Lung (tissue), 12 donors: Measurements from ENCODE around the gene PCBP4. TPM values are rescaled to one million over a fixed set of nuclear protein-coding genes. Genes with fewer than 3 reads are reported as not detected.
A peak's percentile ranks its signal among the peaks of the same experiment; 100 is the strongest.

Source experiments
- ATAC-seq: fragments of 200-7000 bp; cut with Tn5 transposase; one replicate; pipeline ENCODE4 v1.9.1; 2020; ENCODE audit warnings: moderate number of reproducible peaks; ENCODE audit not compliant: insufficient read depth, low FRiP score
- DNase-seq, 3 donors: peaks; one replicate each; pipeline ENCODE4 v3.0.0-alpha.2; 2013 to 2017
- H3K27ac ChIP-seq, 2 donors: one replicate each; pipeline ENCODE4 v1.5.1; 2013; ENCODE audit warnings: mild to moderate bottlenecking in 2 of 2, moderate library complexity in 2 of 2, control low read depth in 1 of 2, inconsistent platforms in 1 of 2, low read depth in 1 of 2, low read length in 1 of 2
- H3K27me3 ChIP-seq, 3 donors: one replicate each; pipeline ENCODE4 v1.5.1; 2013; ENCODE audit warnings: low read length in 2 of 3; ENCODE audit not compliant: control insufficient read depth in 3 of 3, insufficient read depth in 3 of 3
- H3K36me3 ChIP-seq, 4 donors: one replicate each; pipeline ENCODE4 v1.5.1; 2013; ENCODE audit warnings: low read length in 4 of 4, mild to moderate bottlenecking in 1 of 4, moderate library complexity in 1 of 4; ENCODE audit not compliant: control insufficient read depth in 4 of 4, insufficient read depth in 4 of 4
- H3K4me1 ChIP-seq, 5 donors: one replicate each; pipeline ENCODE4 v1.5.1; 2013; ENCODE audit warnings: low read length in 5 of 5, mild to moderate bottlenecking in 2 of 5, moderate library complexity in 1 of 5; ENCODE audit not compliant: control insufficient read depth in 5 of 5, insufficient read depth in 5 of 5
- H3K4me3 ChIP-seq: one replicate; pipeline ENCODE4 v1.5.1; 2013; ENCODE audit warnings: mild to moderate bottlenecking, control low read depth, moderate library complexity
- H3K9ac ChIP-seq, 2 donors: one replicate each; pipeline ENCODE4 v1.5.1; 2013; ENCODE audit warnings: low read length in 2 of 2, control low read depth in 1 of 2; ENCODE audit not compliant: insufficient read depth in 1 of 2
- H3K9me3 ChIP-seq, 4 donors: one replicate each; pipeline ENCODE4 v1.5.1; 2013; ENCODE audit warnings: low read length in 3 of 4, mild to moderate bottlenecking in 1 of 4, moderate library complexity in 1 of 4; ENCODE audit not compliant: control insufficient read depth in 4 of 4, insufficient read depth in 3 of 4
- CTCF ChIP-seq: IDR thresholded peaks from 2 replicates; pipeline ENCODE4 v1.5.1; 2012; ENCODE audit warnings: mild to moderate bottlenecking; ENCODE audit errors: control extremely low read depth, extremely low read depth
- WGBS, 2 donors: extraction: QIAGEN DNeasy Blood & Tissue Kit; methylation state at CpG; one replicate each; pipeline ENCODE4 v1.1.7; 2013; 5-methylcytosine and 5-hydroxymethylcytosine counted together
- polyA plus RNA-seq, 2 donors: library from polyadenylated mRNA; stranded (reverse); fragments of 200-250 nt; gene quantifications; one replicate each; pipeline ENCODE4 v1.2.1, GENCODE V29; 2013
- total RNA-seq, 2 donors: library from RNA; depleted of rRNA in 1 of 2; stranded (reverse); fragments of >200 nt in 1 of 2; gene quantifications; one replicate each; pipeline ENCODE4 v1.2.1, GENCODE V29; 2014 to 2021
- donor health status: control.
- donor health status: control.
- donor health status: Bipolar disorder and iron deficiency.
- donor health status: healthy.
- donor health status: DM: yes; HTN: yes; CAD: no.

Gene PCBP4
- total and polyA plus RNA-seq, 4 donors, result 17.4 to 44.3 (median 28.6) TPM

DNA sequence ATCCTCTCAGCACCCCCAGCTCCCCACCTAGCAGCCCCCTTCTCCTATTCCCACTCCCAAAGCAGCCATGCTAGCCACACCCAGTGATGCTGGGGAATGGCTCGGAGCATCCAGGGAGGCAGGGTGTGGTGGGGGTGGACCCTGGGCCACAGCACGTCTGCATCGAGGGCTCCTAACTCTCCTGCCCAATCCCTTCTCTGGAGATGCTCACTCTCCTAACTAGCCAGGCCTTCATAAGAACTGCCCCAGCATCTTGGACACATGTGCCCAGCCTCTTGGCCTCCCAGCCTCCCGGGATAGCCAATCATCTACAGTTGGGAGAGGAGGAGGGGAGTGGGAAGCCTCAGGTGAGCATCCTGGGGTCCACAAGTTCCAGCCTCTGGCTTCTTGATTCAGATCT, 2.7 kb downstream of the PCBP4 start:
- WGBS, 2 donors, result 85 to 88% methylated on average over 4 of the region's 4 CpGs
- no peaks in the 10 kb centered on the region for H3K9me3 ChIP-seq

GRCh38 chr3:51963951-51964451, 3.3 kb downstream of the PCBP4 start:
- peak overlapping the region in 1 of 2 donors; percentile 25 for H3K9ac ChIP-seq
- ATAC-seq, result no peak
- peaks cover 0 to 6% (median 3%) of the 10 kb centered on the region in 4 donors for H3K36me3 ChIP-seq
- H3K4me3 ChIP-seq, result no peak overlapping the region
- no peaks in the 10 kb centered on the region for H3K9me3 ChIP-seq
- 73 to 88% methylated on average over 11 to 12 of the region's 12 CpGs for WGBS, 2 donors
- peak in 1 of 3 donors; percentile 21 for DNase-seq
- TF ChIP-seq CTCF, result no peak
- peaks cover 3 to 38% (median 10%) of the 10 kb centered on the region in 5 donors for H3K4me1 ChIP-seq
- no peak overlapping the region for H3K27ac ChIP-seq
- H3K27me3 ChIP-seq, result no peaks in the 10 kb centered on the region

More for the DNA sequence above, 2.7 kb downstream of the PCBP4 start:
- Histone ChIP-seq H3K27me3 (no peaks in the 10 kb centered on the region), H3K9ac (peak overlapping the region in 1 of 2 donors; percentile 29), H3K27ac (no peak overlapping the region), H3K4me3 (no peak overlapping the region), H3K36me3 (peaks cover 0 to 6% (median 2%) of the 10 kb centered on the region in 4 donors), H3K4me1 (peaks cover 3 to 38% (median 10%) of the 10 kb centered on the region in 5 donors)
- no peak for DNase-seq
- TF ChIP-seq CTCF, result no peak
- ATAC-seq, result no peak

GRCh38 chr3:51962854-51963530, 4.3 kb downstream of the PCBP4 start:
- no peaks in the 10 kb centered on the region for H3K27me3 ChIP-seq
- H3K36me3 ChIP-seq, result peaks cover 0 to 13% (median 3%) of the 10 kb centered on the region in 4 donors
- DNase-seq (peak; percentile 63 to 69 (median 67)), ATAC-seq (no peak)
- H3K9ac ChIP-seq, result no peak overlapping the region
- H3K4me1 ChIP-seq, result peaks cover 3 to 30% (median 4%) of the 10 kb centered on the region in 5 donors
- no peaks in the 10 kb centered on the region for H3K9me3 ChIP-seq
- H3K27ac ChIP-seq, result no peak overlapping the region
- no peak overlapping the region for H3K4me3 ChIP-seq
- TF ChIP-seq CTCF, result no peak
- WGBS, 2 donors, result 81 to 82% methylated on average over 6 of the region's 6 CpGs
